Chondrocyte (in vitro differentiated cells): ENCODE measurements around the gene FGF4. TPM values are rescaled to one million over a fixed set of nuclear protein-coding genes. Genes with fewer than 3 reads are reported as not detected.

Source experiments
- DNase-seq: peaks from one replicate; pipeline ENCODE4 v3.0.0; 2021; ENCODE audit warnings: mixed read lengths, low spot score
- H3K27ac Mint-ChIP-seq: one replicate; pipeline ENCODE4 v1.8.0; 2021; ENCODE audit warnings: mild to moderate bottlenecking, moderate library complexity, mixed read lengths; ENCODE audit not compliant: unreplicated experiment
- H3K27me3 Mint-ChIP-seq: 2 replicates; pipeline ENCODE4 v1.8.0; 2021; ENCODE audit warnings: low read depth, mixed read lengths
- H3K36me3 Mint-ChIP-seq: 2 replicates; pipeline ENCODE4 v1.8.0; 2021; ENCODE audit warnings: low read depth, mixed read lengths
- H3K4me1 Mint-ChIP-seq: 2 replicates; pipeline ENCODE4 v1.8.0; 2021; ENCODE audit warnings: low read depth, mild to moderate bottlenecking, mixed read lengths
- H3K4me3 Mint-ChIP-seq: one replicate; pipeline ENCODE4 v1.8.0; 2021; ENCODE audit warnings: mild to moderate bottlenecking, moderate library complexity, mixed read lengths; ENCODE audit not compliant: unreplicated experiment
- H3K9me3 Mint-ChIP-seq: 2 replicates; pipeline ENCODE4 v1.8.0; 2021; ENCODE audit warnings: low read depth, mixed read lengths
- total RNA-seq: library from RNA; stranded (reverse); gene quantifications from 3 replicates; pipeline ENCODE4 v1.2.1, GENCODE V29; 2021
- TF ChIP-seq, protein P1 (sequence below): fragments of 200-600 bp; sonication (generic); IDR thresholded peaks from 2 replicates; pipeline ENCODE4 v1.5.0; 2021; ENCODE audit warnings: antibody characterized with exemption, mild to moderate bottlenecking, moderate library complexity

Gene FGF4
- total RNA-seq, 1 donor from 2014 or later, result not detected

DNA sequence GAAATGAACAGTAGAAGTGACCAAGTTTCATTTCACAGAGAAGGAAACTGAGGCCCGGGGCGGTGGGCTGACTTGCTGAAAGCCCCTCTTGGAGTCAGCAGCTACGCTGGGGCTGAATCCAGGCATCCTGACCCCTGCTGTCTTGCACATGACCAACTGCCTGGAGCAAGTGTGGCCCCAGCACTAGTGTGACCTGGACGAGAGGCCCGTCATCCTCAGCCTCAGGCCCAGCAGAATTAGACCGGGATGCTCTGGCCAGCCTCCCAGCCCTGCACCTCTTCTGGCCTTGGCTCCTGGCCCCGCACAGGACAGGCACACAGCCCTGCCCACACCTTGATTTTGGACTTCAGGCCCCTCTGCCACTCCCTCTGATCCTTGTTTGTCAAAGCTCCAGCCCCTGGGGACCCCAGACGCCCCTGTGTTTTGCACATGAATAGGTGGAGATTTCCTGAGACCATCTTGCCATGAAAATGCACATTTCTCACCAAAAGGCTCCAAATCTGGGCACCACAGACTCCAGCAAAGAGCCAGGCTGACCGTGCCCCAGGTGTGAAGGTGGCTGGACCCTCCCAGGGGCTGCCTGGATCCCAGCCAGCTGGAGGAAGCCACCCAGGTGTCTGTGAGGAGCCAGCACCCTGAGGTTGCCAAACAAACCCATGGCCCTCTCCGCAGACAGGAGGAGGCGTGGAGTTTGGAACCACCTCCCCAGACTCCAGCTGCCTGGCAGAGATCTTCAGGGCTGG lies 24.9 kb downstream of the FGF4 start:
- H3K27ac Mint-ChIP-seq, result no peak overlapping the region
- peaks cover 4% of the 10 kb centered on the region for H3K27me3 Mint-ChIP-seq
- H3K36me3 Mint-ChIP-seq, result no peaks in the 10 kb centered on the region
- DNase-seq, result no peak
- TF ChIP-seq, protein P1, sequence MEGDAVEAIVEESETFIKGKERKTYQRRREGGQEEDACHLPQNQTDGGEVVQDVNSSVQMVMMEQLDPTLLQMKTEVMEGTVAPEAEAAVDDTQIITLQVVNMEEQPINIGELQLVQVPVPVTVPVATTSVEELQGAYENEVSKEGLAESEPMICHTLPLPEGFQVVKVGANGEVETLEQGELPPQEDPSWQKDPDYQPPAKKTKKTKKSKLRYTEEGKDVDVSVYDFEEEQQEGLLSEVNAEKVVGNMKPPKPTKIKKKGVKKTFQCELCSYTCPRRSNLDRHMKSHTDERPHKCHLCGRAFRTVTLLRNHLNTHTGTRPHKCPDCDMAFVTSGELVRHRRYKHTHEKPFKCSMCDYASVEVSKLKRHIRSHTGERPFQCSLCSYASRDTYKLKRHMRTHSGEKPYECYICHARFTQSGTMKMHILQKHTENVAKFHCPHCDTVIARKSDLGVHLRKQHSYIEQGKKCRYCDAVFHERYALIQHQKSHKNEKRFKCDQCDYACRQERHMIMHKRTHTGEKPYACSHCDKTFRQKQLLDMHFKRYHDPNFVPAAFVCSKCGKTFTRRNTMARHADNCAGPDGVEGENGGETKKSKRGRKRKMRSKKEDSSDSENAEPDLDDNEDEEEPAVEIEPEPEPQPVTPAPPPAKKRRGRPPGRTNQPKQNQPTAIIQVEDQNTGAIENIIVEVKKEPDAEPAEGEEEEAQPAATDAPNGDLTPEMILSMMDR, result no peak
- no peak overlapping the region for H3K4me3 Mint-ChIP-seq
- no peaks in the 10 kb centered on the region for H3K9me3 Mint-ChIP-seq
- H3K4me1 Mint-ChIP-seq, result peaks cover 5% of the 10 kb centered on the region

DNA sequence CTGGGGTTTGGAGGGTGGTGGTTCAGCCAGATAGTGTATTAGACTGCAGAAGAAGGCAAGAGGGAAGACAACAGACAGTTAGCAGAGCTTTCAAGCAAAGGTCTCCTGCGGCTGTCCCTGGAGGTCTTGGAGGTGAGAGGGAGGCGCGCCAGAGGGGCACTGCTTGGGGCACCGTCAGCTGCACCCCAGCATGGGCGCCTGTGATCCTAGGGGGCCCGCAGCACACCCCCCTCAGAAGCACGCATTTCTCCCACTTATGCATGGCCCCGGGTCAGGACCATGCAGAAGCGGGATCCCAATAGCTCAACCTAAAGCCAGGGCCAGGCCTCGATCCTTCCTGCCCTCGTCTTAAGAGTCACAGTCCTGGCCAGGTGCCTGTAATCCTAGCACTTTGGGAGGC lies 26.5 kb downstream of the FGF4 start:
- H3K27ac Mint-ChIP-seq, result no peak overlapping the region
- peak; percentile 65 for DNase-seq
- peaks cover 19% of the 10 kb centered on the region for H3K4me1 Mint-ChIP-seq
- peaks cover 2% of the 10 kb centered on the region for H3K27me3 Mint-ChIP-seq
- no peaks in the 10 kb centered on the region for H3K36me3 Mint-ChIP-seq
- no peaks in the 10 kb centered on the region for H3K9me3 Mint-ChIP-seq
- TF ChIP-seq, protein P1, result no peak
- no peak overlapping the region for H3K4me3 Mint-ChIP-seq

DNA sequence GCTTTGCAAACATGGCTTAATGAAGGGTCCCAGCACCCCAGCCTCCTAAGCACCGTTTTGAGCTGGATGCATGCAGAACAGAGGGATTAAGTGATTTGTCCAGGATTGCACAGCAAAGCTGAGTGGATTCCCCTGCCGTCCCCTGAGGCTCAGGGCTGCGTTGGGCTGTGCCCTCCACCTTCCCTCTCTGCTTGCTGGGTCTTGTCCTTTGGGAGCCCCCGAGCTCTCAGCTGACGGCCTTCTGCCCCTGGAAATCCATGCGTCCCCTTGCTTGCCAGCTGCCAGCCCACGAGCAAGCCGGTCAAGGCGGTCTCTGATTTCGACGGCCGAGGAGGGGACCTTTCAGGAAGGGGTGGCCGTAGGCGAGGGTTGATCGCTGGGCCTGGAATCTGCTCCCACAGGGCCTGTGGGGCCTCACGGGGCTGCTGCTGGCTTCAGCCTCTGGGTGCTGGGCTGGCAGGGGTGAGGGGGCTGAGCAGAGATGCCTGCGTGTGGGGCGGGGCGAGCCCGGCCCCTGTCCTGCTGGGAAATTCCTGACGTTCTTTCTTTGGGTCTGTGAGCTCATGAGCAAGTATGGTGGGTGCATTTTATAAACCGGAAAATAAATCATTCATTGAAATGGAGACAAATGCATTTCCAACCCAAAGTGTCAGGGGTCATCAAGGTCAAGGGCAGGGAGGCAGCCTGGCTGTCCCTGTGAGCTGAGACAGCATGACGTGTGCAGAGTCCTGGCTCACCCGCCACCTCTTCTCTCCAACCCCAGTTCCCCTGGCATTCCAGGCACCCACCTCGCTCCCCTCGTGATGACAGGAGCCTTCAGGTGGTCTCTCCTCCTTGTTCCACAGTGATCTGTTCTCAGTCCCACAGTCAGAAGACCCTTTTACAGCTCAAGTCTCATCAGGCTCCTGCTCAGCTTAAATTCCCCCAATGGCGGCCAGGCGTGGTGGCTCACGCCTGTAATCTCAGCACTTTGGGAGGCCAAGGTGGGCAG lies 28.1 kb downstream of the FGF4 start:
- TF ChIP-seq, protein P1, result no peak
- peak; percentile 72 for DNase-seq
- Mint-ChIP-seq H3K9me3 (no peaks in the 10 kb centered on the region), H3K4me1 (peaks cover 19% of the 10 kb centered on the region), H3K27ac (no peak overlapping the region), H3K27me3 (peaks cover 2% of the 10 kb centered on the region), H3K36me3 (no peaks in the 10 kb centered on the region), H3K4me3 (no peak overlapping the region)

DNA sequence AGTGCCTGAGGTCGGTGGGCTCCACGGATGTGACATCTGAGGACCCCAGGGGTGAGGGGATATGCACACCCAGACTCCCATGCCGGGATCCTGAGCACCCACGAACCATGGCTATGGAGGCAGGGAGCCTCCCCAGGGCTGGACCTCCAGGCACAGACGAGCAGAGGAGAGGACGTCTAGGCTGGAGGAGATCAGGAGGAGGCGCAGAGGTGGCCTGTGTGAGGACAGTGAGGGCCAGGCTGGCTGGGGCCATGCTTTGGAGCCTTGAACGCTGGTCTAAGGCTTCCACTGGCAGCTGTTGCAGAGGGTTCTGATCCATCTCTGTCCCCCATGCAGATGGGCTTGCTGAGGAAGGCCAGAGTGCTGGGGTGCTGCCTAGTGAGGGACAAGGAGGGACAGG lies 29.0 kb downstream of the FGF4 start:
- peaks cover 2% of the 10 kb centered on the region for H3K27me3 Mint-ChIP-seq
- TF ChIP-seq, protein P1, result no peak
- no peak overlapping the region for H3K27ac Mint-ChIP-seq
- no peak overlapping the region for H3K4me3 Mint-ChIP-seq
- peak; percentile 78 for DNase-seq
- no peaks in the 10 kb centered on the region for H3K36me3 Mint-ChIP-seq
- no peaks in the 10 kb centered on the region for H3K9me3 Mint-ChIP-seq
- peaks cover 19% of the 10 kb centered on the region for H3K4me1 Mint-ChIP-seq

- Mint-ChIP-seq H3K4me1 (peaks cover 19% of the 10 kb centered on the region), H3K4me3 (no peak overlapping the region), H3K27ac (peak overlapping the region; percentile 95), H3K36me3 (no peaks in the 10 kb centered on the region), H3K9me3 (no peaks in the 10 kb centered on the region), H3K27me3 (no peaks in the 10 kb centered on the region)
- TF ChIP-seq, protein P1, result no peak
- DNase-seq, result no peak
These were observed 29.9 kb downstream of the FGF4 start for GRCh38 chr11:69745201-69745600.
